HG03432 (cell line): ENCODE results near the gene METTL3.
A peak's percentile ranks its signal among the peaks of the same experiment; 100 is the strongest.

Experiments
- ATAC-seq: cut with Tn5 transposase; IDR thresholded peaks from one replicate; pipeline ENCODE4 v1.9.1; 2021; ENCODE audit warnings: mild to moderate bottlenecking, moderate library complexity; ENCODE audit not compliant: unreplicated experiment

METTL3 gene

DNA sequence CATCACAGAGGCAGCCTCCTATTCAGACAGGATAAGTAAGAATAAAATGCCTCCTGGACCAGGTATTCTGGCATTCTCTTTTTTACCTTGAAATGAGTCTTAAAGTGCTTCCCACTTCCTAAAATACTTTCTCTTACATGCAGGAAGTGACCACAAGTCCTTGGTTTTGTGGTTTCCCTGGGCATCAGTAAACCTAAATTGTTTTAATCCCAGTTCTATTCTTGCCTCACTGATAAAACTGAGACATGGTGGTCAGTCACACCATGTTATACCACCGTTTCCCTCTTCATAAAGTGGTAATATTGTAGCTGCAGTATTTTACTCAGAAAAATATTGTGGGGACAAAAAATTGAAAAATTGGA is 16.2 kb upstream of the METTL3 start:
- no peak for ATAC-seq

DNA sequence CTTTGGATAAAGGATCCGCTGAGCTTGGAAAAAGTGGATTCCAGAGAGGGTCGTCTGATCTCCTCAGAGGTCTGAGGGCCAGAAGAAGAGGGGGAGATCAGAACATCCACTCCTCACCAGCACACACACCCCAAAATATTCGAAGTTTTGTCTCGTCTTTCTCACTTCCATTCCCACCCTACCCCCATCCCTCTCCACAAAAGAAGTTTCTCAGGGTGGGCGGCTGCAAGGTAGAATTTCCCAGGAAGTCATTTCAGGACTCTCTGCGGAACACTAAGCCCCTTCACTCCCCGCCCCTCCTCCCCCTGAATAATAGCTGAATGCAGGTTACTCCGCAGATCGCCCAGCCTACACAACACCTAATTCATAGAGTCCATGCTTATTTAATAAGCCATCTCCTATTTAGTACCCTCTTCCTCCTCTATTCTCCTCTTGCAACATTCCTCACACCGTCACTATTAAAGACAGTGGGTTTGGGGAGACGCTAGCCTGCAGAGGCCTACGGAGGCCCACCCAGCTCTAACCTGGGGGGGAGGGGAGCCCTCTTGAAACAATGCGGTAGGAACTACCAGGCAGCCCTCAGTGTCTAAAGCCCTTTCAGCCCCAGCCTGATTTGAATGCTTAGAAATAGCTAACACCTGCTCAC is 15.7 kb upstream of the METTL3 start:
- ATAC-seq, result no peak

DNA sequence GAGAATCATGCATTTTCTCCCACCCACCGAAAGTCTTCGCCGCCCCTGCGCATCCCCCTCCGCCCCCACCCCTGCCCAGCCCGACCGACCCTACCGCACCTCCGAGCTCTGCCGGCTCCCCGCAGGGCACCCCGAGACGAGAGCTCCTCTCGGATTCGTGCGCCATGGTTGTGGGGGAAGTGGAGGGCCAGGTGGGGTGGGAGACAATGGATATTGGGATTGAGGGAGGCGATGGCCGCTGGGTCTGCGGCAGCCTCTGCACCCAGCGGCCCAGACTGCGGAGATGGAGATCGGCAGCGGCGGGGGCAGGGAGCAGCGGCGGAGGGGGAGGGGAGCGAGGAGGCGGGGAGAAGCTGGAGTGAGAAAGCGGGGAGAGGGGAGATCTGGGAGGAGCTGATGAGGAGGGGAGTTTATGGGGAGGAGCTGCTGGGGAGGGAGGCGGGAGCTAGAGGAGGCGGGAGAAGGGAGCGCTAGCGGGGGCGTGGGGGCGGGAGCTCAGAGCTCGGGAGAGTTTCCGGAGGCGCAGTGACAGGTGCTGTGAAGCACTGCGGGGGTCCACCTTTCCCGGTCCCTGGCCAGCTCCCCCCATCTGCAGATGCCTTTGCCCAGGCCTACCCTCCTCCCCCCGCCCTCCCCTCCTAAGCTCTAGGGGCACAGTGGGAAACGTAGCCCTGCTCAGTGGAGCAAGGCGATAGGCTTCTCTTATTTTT is 15.0 kb upstream of the METTL3 start, which contains the start of gene SALL2:
Gene SALL2 (minus strand): TSS at position 385 of the 710 bp plus-strand sequence. CDS start 219 bp downstream, at position 166.
- ATAC-seq, result peak; percentile 65

DNA sequence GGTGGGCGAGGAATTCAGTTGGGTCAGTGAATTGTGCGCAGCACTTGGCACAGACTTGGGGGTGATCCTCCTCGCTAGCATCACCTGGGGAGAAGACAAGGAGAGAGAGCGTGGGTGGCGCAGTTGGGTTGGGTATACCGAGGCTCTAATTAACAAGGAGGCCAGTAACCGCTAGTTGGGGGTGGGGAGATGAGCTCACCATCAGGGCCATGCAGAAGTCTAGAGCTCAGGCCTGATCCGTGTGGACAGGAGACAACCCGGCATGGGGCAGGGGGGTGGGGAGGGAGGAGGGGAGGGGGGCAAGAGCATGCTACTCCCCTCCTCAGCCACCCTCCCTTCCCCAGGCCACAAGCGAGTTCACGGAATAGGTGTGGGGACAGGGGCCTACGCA is 14.4 kb upstream of the METTL3 start:
- ATAC-seq, result no peak

DNA sequence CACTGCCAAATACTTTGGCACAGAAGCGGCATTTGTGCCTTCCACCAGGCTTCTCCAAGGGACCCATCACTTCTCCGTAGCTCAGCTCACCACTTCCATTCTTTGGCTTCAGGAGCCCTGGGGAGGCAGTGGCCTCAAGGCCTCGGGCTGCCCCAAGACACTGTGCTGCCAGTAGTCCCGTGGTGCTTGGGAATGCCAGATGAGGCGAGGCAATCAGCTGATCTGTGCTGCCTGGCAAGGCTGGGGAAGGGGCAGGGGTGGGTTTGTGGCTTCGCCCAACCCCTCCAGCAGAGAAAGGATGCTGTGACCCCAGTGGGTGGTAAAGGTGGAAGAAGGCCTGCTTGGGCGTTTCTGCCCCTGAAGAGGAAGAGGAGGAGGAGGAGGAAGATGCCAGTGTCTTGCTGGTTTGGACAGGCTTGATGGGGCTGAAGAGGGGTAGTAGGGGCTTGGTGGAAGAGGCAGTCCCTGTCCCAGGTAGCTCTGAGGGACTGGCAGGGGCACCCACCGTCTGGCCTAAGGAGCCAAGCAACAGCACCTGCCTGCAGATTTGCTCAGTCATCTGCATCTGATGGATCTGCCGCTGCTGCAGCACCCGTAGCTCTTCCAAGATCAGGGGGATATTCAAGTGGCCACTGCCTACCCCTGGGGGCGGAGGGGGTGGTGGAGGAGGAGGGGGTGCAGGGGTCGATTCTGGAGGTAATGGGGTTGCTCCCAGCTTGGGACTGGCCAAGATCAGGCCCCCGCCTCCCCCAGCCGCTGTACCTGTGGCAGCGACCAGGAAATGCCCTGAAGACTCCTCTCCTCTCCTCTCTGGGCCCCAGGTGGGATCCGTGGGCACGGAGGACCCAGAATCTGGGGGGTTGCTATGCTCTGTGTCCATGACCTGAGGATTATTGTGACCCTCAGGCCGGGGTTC is 13.7 kb upstream of the METTL3 start:
- no peak for ATAC-seq

DNA sequence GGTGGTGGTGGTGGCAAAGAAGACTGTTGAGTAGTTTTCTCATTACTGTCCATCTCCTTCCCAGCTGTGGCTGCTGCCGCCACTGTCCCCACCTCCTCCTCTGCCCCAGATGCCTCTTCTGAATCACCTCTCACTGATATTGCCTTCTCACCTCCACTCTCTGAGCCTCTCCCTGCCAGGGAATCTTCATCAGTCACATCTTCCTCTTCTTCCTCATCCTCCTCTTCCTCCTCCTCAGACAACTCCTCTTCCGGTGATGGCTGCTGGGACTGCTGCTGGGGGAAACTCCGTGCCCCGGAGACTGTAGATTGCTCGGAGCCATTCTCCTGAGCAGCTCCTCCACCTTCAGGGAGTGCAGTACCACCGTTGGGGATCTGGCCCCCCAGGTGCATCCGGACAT is 12.1 kb upstream of the METTL3 start:
- no peak for ATAC-seq

DNA sequence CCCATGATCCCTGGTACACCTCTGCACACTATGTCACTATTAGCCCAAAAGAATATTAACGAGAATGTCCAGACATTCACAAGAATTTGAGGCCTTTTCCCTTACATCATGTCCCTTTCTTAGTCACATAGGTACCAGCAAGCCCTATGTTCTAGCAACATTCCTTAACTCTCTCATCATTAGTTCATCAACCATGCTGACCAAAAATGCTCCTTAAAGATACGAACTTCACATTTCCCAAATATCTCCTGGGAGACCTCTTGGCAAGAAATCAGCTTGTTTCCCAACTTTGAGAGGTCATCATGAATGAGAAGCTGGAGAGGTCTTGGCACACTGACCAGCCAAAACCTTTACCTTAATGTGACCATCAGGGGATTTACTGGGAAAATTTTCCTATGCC is 10.4 kb upstream of the METTL3 start:
- no peak for ATAC-seq

DNA sequence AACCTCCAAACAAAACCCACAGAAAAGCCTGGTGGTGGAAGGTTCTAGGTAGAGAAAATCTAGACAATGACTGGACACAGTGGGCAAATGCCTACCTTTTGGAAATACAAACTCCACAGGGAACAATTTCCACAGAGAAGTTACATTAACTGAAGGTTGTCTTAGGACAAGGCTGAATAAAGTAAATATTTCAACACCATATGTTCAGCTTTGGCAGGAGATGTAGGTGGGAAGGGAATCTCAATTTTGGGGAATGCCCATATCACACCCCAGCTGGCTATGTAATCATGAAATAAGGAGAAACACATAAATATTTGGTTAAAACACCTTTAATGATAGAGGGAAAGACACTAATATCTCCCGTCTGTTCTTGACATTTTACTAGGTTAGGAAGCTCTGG is 9.6 kb upstream of the METTL3 start:
- ATAC-seq, result no peak

DNA sequence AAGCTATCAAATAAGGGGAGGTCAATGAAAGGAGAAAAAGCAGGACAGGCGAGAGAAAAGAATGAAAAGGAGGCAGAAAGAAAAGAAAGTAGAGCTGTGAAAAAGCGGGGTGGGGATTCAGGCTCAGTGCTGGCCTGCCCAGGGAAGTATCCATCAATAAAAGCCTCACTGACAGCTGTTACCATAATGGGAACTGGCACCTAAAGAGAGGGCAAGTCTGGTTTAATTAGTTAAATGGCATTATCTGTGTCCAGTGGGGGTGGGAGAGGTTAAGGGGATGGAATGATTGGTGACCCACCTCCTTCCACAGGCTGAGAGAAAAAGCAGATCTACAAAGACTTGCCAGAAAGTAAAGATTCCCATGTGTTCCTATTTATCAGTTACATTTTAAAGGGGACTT is 7.6 kb upstream of the METTL3 start:
- ATAC-seq, result no peak

DNA sequence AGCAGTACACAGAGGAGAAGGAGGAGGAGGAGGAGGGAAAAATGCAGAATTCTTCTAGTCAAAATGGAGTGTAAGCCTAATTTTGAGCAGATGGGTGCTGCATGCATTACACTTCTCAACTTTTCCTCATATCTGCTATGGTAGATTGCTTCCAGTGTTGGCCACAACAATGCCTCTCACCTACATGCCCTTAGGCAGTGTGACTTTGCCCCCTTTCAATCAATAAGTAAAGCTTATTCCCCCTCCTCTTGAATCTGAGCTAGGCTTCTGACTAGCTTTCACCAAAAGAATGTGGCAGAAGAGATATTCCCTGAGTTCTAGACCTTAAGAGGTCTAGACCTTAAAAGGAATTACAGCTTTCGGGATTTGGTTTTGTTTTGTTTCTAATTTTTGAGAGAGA is 3.2 kb upstream of the METTL3 start:
- no peak for ATAC-seq

DNA sequence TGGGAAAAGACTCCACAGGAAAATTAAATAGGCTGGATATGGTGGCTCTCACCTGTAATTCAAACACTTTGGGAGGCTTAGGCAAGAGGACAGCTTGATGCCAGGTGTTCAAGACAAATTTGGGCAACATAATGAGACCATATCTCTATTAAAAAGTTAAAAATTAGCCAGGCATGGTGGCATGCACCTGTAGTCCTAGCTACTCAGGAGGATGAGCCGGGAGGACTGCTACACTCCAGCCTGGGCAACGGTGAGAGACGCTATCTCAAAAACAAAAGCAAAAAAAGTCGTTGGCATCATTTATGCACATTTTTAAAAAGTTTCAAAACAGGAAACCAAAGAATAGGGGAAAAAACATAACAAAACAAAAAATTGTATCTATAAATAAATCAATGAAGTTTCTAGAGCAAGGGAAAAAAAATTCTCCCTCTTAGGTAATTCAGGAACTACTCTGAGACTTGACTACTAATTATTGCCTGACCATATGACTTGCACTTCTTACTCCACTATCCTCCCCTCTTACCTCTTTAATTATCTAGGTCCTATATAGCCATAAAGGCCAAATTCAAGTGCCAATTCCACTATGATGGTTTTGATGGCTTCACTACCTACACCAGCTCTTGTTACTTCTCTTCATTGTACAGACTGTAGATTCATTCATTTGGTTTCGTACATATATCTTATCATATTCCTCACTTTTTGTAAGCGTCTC is 1.6 kb downstream of the METTL3 start:
- no peak for ATAC-seq

DNA sequence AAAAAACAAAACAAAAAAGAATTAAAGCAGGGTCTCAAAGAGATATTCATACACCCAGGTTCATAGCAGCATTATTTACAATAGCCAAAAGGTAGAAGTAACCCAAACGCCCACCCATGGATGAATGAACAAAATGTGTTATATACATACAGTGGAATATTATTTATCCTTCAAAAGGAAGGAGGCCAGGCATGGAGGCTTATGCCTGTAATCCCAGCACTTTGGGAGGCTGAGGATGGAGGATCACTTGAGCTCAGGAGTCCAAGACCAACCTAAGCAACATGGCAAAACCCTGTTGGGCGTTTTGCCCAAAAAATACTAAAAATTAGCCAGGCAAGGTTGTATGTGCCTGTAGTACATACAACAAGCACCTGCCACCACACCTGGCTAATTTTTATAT is 4.6 kb downstream of the METTL3 start:
- ATAC-seq, result no peak

DNA sequence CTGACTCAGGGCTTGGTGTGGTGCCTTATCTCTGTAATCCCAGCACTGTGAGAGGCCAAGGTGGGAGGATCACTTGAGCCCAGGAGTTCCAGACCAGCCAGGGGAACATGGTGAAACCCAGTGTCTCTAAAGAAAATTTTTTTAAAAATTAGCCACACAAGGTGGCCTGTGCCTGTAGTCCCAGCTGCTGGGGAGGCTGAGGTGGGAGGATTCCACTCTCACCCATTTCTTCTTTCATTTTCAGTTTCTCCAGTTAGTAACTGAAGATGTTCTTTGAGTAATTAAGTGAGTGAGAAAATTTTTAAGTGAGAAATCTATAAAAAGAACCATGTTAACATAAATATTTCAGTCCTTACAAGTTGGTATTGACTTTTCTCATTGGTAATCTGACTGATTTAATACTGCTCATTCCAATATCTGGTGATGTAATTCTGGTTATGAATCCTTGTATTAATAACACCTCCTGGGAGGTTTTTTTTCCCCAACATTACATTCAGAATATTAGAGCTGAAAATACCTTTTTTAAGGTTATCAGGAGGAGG is 6.1 kb downstream of the METTL3 start:
- ATAC-seq, result peak; percentile 89

DNA sequence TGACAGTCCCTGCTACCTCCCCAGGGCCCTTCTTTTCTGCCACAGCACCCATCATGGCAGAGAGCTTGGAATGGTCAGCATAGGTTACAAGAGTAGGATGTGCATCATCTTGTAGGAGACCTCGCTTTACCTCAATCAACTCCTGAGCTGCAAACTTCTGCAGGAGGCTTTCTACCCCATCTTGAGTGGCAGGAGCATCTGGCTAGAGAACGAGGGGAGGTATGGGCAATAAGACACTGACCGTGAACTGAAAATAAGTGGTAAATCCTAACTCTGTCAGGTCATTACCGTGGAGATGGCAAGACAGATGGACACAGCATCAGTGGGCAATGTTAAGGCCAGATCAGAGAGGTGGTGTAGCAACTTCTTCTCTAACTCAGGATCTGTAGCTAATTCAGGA is 7.8 kb downstream of the METTL3 start:
- no peak for ATAC-seq

DNA sequence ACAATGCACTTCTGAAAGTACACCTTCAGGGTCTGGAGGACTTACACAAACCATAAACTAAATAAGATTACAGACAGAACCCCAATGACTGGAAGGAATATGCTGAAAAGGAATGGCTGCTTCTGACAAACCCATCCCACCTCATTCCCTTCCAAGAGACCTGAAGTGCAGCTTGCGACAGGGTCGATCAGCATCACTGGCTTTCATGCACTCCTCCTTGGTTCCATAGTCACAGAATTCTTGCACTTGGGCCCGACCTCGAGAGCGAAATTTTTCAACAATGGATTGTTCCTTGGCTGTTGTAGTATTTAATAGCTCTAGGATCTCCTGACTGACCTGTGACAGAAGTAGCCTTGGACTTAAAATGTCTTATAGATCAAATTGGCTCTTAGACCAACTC is 9.6 kb downstream of the METTL3 start:
- no peak for ATAC-seq

DNA sequence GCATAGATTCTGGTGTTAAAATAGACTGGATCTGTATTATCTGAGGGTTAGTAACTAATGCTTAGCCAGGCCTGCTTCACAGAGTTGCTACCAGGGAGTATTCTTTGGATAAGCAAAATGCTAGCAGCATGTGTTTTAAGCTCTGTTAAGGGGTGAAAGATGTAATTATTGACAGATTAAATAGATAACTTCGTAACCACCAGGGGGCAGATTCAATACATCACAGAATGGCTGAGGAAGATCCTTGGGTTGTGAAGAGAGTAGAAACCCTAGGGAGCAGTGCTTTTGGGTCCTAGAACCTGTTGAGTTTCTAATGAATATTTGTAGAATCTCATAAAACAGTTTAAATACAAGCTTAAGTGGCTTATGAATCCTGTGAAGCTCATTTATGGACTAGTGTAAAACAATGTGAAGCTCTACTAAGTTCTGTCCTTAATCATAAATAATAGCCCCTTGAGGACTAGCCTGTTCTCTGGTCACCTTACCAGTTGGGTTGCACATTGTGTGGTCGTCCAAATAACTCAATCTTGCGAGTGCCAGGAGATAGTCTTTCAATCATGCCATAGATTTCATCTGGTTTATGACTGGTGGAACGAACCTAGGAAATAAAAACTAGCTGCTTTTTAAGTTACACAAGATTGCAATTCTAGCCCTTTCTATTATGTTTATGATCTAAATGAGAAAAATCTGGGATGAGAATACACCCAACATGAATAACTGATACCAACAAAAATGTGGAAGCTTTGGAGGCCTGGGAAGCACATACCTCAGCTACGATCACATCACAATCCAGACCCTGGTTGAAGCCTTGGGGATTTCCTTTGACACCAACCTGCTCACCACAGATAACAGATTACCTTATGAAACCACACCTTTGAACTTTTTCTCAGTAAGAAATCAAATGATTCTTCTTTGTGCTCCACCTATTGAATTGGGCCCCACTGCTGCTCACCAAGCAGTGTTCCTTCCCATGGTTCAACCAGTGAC is 12.3 kb downstream of the METTL3 start:
- peak; percentile 54 for ATAC-seq

DNA sequence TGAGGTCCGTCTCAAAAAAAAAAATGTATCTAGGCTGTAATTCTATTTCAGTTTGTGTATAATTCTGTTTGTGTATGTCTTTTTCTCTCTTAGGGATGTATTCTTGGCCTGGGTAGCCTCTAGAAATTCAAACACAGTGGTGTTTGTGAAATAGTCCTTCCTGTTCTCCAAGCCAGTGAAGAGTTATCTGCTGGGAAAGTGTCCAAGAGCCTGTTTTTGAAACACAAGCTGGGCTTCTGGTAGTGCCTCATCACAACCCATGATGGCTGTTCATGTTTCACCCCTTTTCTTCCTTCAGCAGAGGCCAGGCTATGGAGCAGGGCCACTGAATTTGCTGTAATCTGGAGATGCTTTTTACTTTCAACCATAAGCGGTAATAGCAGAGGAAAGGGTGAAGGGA is 14.7 kb downstream of the METTL3 start:
- no peak for ATAC-seq

DNA sequence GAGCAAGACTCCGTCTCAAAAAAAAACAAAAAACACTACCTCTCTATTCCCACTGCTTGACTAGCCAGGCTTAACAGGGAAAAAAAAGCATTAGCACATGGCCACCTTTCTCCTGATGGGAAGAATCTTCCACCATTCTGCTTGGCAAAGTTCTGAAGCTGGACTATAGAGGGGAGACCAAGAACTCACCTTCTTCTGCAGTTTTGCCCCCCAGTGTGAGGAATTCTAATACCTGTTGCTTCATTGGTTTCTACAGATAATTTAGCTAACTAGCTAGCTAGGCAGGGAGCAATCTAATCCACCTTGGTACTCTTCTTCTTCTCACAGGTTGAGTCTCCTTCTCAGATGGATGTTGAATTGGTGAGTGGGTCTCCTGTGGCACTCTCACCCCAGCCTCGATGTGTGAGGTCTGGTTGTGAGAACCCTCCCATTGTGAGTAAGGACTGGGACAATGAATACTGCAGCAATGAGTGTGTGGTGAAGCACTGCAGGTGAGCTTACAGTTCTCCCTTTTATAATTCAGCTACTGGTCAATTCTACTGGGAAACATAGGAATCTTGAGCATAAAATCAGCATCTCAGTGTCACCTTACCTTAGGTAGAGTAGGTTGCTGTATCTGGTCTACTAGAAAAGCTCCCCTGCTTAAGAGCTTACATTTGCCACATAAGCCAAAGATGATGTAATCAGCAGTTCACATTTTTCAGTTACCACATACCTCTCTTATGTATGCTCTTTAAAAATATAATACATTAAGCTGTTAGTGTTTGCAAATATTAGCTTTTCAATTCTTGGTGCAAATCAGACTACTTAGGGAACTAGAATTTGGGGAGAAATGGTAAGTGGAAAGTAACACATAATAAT is 16.0 kb downstream of the METTL3 start:
- ATAC-seq, result no peak

DNA sequence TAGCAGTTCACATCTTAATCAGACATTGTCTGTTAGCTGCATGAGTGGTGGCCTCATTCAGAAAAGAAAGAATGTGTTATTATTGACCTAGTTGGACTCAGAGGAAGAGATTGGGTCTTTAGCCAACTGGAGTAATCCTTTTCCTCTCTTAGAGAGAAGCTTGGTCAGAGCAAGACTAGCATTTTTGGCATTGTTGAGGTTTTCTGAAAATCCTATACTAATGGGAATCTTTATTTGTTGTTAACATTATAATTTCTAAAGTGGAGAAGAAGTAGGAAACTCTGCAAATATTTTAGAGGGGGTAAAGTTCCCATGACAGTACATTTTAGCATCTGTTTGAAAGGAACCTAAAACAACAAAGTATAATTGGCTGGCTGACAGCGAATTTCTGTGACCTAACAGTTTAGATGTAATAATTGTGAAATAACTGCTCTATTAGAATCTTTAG is 24.5 kb downstream of the METTL3 start:
- no peak for ATAC-seq
